A673 (cell line): ENCODE results near the gene KCNK7.

Source experiments
- EZH2 ChIP-seq: fragments of 200-600 bp; sonication (generic); IDR thresholded peaks from 2 replicates; pipeline ENCODE4 v1.6.1; 2017; ENCODE audit warnings: borderline replicate concordance, low read depth, mild to moderate bottlenecking, mixed read lengths, antibody characterized with exemption, low read length; ENCODE audit not compliant: poor library complexity, severe bottlenecking
- TF ChIP-seq, protein P1 (sequence below): fragments of 300-800, 200-600 bp; sonication (generic); conservative IDR thresholded peaks from 2 replicates; pipeline ENCODE4 v1.5.1; 2017; ENCODE audit warnings: low read depth, mild to moderate bottlenecking, antibody characterized with exemption, low read length, moderate library complexity, mixed read lengths

DNA sequence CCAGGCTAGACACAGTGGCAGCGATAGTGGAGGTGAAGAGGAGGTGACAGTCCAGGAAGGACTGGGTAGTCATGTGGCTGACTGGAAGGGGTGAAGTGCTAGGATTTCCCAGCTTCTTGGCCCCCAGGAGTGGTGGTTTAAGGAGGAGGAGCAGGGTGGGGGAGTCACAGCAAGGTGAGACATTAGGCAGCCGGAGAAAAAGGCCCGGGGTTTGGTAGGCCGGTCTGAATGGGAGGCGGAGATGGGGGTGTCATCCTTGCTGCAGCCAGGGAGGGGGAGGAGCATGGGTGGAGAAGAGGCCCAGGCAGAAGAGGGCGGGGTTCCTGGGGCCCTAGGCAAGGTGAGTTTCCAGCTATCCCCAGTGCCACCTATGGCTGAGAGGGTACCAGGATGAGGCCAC is 48.4 kb upstream of the KCNK7 start:
- TF ChIP-seq, protein P1, sequence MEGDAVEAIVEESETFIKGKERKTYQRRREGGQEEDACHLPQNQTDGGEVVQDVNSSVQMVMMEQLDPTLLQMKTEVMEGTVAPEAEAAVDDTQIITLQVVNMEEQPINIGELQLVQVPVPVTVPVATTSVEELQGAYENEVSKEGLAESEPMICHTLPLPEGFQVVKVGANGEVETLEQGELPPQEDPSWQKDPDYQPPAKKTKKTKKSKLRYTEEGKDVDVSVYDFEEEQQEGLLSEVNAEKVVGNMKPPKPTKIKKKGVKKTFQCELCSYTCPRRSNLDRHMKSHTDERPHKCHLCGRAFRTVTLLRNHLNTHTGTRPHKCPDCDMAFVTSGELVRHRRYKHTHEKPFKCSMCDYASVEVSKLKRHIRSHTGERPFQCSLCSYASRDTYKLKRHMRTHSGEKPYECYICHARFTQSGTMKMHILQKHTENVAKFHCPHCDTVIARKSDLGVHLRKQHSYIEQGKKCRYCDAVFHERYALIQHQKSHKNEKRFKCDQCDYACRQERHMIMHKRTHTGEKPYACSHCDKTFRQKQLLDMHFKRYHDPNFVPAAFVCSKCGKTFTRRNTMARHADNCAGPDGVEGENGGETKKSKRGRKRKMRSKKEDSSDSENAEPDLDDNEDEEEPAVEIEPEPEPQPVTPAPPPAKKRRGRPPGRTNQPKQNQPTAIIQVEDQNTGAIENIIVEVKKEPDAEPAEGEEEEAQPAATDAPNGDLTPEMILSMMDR: no peak
- no peak for TF ChIP-seq EZH2
